Measurements from ENCODE around the gene EPB41L4A. TPM values are rescaled to one million over a fixed set of nuclear protein-coding genes. Genes with fewer than 3 reads are reported as not detected.

EPB41L4A gene
- total RNA-seq, 2 donors from 2014 or later, result 7.7 to 9.9 TPM

DNA sequence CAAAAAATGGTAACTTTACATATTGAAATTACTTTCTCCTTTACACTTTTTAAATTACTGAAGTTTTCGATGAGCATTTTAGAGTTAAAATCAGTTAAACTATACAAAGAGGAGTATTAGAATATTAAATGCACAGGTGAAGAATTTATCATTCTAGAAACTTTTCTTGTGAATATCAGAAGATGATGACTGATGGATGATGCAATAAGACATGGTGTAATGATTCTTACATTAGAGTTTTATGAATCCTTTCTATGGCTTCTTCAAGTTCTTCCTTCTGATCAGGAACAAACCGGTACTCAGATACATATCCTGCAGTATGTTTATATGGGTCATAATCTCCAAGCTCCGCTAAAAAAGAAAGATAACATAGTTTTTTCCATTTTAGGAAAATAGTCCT, 154.4 kb downstream of the EPB41L4A start:
- Mint-ChIP-seq H3K27ac (no peak overlapping the region), H3K27me3 (ENCODE audit: insufficient read depth) (peaks cover 18% of the 10 kb centered on the region), H3K4me1 (no peaks in the 10 kb centered on the region), H3K4me3 (no peak overlapping the region), H3K36me3 (ENCODE audit: low read depth) (no peaks in the 10 kb centered on the region), H3K9me3 (no peaks in the 10 kb centered on the region)
- no peaks in the 10 kb centered on the region for H3K9me3 ChIP-seq (ENCODE audit: control insufficient read depth, low read length)
- no peaks in the 10 kb centered on the region for H3K4me1 ChIP-seq (ENCODE audit: control insufficient read depth, insufficient read depth, low read length)
- H3K27me3 ChIP-seq (ENCODE audit: control insufficient read depth, insufficient read depth, low read length, poor library complexity, severe bottlenecking), result peaks cover 13% of the 10 kb centered on the region
- no peak overlapping the region for H3K4me3 ChIP-seq (ENCODE audit: low read length)
- H3K36me3 ChIP-seq (ENCODE audit: control insufficient read depth, insufficient read depth, low read length), result no peaks in the 10 kb centered on the region
- TF ChIP-seq, protein P1, sequence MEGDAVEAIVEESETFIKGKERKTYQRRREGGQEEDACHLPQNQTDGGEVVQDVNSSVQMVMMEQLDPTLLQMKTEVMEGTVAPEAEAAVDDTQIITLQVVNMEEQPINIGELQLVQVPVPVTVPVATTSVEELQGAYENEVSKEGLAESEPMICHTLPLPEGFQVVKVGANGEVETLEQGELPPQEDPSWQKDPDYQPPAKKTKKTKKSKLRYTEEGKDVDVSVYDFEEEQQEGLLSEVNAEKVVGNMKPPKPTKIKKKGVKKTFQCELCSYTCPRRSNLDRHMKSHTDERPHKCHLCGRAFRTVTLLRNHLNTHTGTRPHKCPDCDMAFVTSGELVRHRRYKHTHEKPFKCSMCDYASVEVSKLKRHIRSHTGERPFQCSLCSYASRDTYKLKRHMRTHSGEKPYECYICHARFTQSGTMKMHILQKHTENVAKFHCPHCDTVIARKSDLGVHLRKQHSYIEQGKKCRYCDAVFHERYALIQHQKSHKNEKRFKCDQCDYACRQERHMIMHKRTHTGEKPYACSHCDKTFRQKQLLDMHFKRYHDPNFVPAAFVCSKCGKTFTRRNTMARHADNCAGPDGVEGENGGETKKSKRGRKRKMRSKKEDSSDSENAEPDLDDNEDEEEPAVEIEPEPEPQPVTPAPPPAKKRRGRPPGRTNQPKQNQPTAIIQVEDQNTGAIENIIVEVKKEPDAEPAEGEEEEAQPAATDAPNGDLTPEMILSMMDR (conservative IDR thresholded peaks at IDR 0.05), result no peak
- no peak for DNase-seq
- WGBS, 2 experiments (ENCODE audit: insufficient coverage in 1 of 2, insufficient read length in 1 of 2), result 100% methylated on average over 3 of the region's 3 CpGs; no CpG with 5 or more reads in 1 of the 2 experiments
- H3K27ac ChIP-seq (ENCODE audit: low read depth, low read length), result no peak overlapping the region
- H3K9ac ChIP-seq (ENCODE audit: extremely low read depth, low read length, poor library complexity, severe bottlenecking), result no peak overlapping the region

DNA sequence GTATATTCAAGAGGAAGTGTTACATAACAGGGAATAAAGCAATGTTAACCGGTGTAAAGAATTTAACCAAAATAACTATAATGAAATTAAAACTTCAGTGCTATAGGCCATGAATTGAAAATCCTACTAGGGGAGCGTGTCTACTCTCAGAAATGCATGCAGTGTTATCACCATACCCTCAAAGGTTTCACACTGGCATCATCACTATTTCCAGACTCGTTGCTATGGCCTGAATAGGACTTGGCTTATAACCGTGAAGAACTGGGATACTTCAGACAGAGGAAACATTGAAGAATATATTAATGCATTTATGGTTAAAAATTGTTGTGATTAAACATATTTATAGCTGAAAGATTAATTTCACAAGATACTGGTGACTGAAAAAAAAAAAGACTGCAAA, 154.9 kb downstream of the EPB41L4A start:
- no peak overlapping the region for H3K4me3 Mint-ChIP-seq
- no peaks in the 10 kb centered on the region for H3K4me1 Mint-ChIP-seq
- DNase-seq, result no peak
- no peaks in the 10 kb centered on the region for H3K36me3 Mint-ChIP-seq (ENCODE audit: low read depth)
- H3K9me3 Mint-ChIP-seq, result no peaks in the 10 kb centered on the region
- H3K9ac ChIP-seq (ENCODE audit: extremely low read depth, low read length, poor library complexity, severe bottlenecking), result no peak overlapping the region
- H3K27ac ChIP-seq (ENCODE audit: low read depth, low read length), result no peak overlapping the region
- H3K27me3 ChIP-seq (ENCODE audit: control insufficient read depth, insufficient read depth, low read length, poor library complexity, severe bottlenecking), result peaks cover 18% of the 10 kb centered on the region
- H3K27ac Mint-ChIP-seq, result no peak overlapping the region
- TF ChIP-seq, protein P1 (conservative IDR thresholded peaks at IDR 0.05), result no peak
- H3K4me3 ChIP-seq (ENCODE audit: low read length), result no peak overlapping the region
- peaks cover 23% of the 10 kb centered on the region for H3K27me3 Mint-ChIP-seq (ENCODE audit: insufficient read depth)
- H3K9me3 ChIP-seq (ENCODE audit: control insufficient read depth, low read length), result no peaks in the 10 kb centered on the region
- no peaks in the 10 kb centered on the region for H3K36me3 ChIP-seq (ENCODE audit: control insufficient read depth, insufficient read depth, low read length)
- H3K4me1 ChIP-seq (ENCODE audit: control insufficient read depth, insufficient read depth, low read length), result no peaks in the 10 kb centered on the region
- WGBS, 2 experiments (ENCODE audit: insufficient coverage in 1 of 2, insufficient read length in 1 of 2), result 96% methylated on average over 4 of the region's 4 CpGs; no CpG with 5 or more reads in 1 of the 2 experiments

GRCh38 chr5:112263469-112263868, 155.6 kb downstream of the EPB41L4A start:
- Mint-ChIP-seq H3K9me3 (no peaks in the 10 kb centered on the region), H3K27ac (no peak overlapping the region), H3K4me3 (no peak overlapping the region), H3K36me3 (ENCODE audit: low read depth) (no peaks in the 10 kb centered on the region), H3K27me3 (ENCODE audit: insufficient read depth) (peaks cover 30% of the 10 kb centered on the region), H3K4me1 (no peaks in the 10 kb centered on the region)
- TF ChIP-seq, protein P1 (conservative IDR thresholded peaks at IDR 0.05), result no peak
- DNase-seq, result no peak
- no peaks in the 10 kb centered on the region for H3K36me3 ChIP-seq (ENCODE audit: control insufficient read depth, insufficient read depth, low read length)
- no peaks in the 10 kb centered on the region for H3K9me3 ChIP-seq (ENCODE audit: control insufficient read depth, low read length)
- H3K27me3 ChIP-seq (ENCODE audit: control insufficient read depth, insufficient read depth, low read length, poor library complexity, severe bottlenecking), result peaks cover 25% of the 10 kb centered on the region
- 75 to 96% methylated on average over 1 of the region's 1 CpG for WGBS, 2 experiments (ENCODE audit: insufficient coverage in 1 of 2, insufficient read length in 1 of 2)
- H3K27ac ChIP-seq (ENCODE audit: low read depth, low read length), result no peak overlapping the region
- no peak overlapping the region for H3K4me3 ChIP-seq (ENCODE audit: low read length)
- H3K4me1 ChIP-seq (ENCODE audit: control insufficient read depth, insufficient read depth, low read length), result no peaks in the 10 kb centered on the region
- no peak overlapping the region for H3K9ac ChIP-seq (ENCODE audit: extremely low read depth, low read length, poor library complexity, severe bottlenecking)

Measured in endodermal cell (in vitro differentiated cells).